Cardiac muscle cell (in vitro differentiated cells and primary cell): Measurements from ENCODE around the gene WDR55. TPM values are rescaled to one million over a fixed set of nuclear protein-coding genes. Genes with fewer than 3 reads are reported as not detected.
A peak's percentile ranks its signal among the peaks of the same experiment; 100 is the strongest.

Source experiments
- DNase-seq, 2 donors: peaks; one replicate each; pipeline versions ENCODE4 v3.0.0 to v3.0.0-alpha.2; 2010 to 2017; ENCODE audit warnings: low read depth in 1 of 2, low spot score in 1 of 2
- H3K27ac ChIP-seq: fragments of 200-600 bp; sonication (generic); 2 replicates; pipeline ENCODE4 v1.5.1; 2016
- H3K27me3 ChIP-seq: fragments of 200-600 bp; sonication (generic); 2 replicates; pipeline ENCODE4 v1.6.0; 2016; ENCODE audit warnings: control low read depth
- H3K36me3 ChIP-seq: fragments of 200-600 bp; sonication (generic); 2 replicates; pipeline ENCODE4 v1.5.1; 2016; ENCODE audit warnings: control low read depth
- H3K4me1 ChIP-seq: fragments of 200-600 bp; sonication (generic); 2 replicates; pipeline ENCODE4 v1.8.1; 2017; ENCODE audit warnings: low read depth, mild to moderate bottlenecking, mixed run types
- H3K4me3 ChIP-seq: fragments of 200-600 bp; sonication (generic); 2 replicates; pipeline ENCODE4 v1.5.1; 2016; ENCODE audit warnings: mild to moderate bottlenecking
- H3K9me3 ChIP-seq: fragments of 200-600 bp; sonication (generic); 2 replicates; pipeline ENCODE4 v1.5.1; 2017; ENCODE audit warnings: low read depth, mild to moderate bottlenecking, control low read depth
- CTCF ChIP-seq: IDR thresholded peaks from 2 replicates; pipeline ENCODE4 v1.5.1; 2012; ENCODE audit warnings: low read depth, mild to moderate bottlenecking, low read length
- polyA plus RNA-seq: library from polyadenylated mRNA; unstranded; fragments of >200 nt; fragmentation: Nextera tagmentation; extraction: Ambion mirVana; gene quantifications from 2 replicates; pipeline ENCODE4 v1.2.1, GENCODE V29; 2016
- total RNA-seq: library from RNA; depleted of rRNA; stranded (reverse); fragments of >200 nt; gene quantifications from 2 replicates; pipeline ENCODE4 v1.2.3, GENCODE V29; 2016

The WDR55 gene
- total and polyA plus RNA-seq, 2 experiments from 2014 or later: 17.7 to 23.8 TPM

GRCh38 chr5:140630292-140631035 is 34.2 kb upstream of the WDR55 start:
- Histone ChIP-seq H3K27me3 (no peaks in the 10 kb centered on the region), H3K36me3 (no peaks in the 10 kb centered on the region), H3K9me3 (no peaks in the 10 kb centered on the region), H3K4me3 (no peak overlapping the region), H3K27ac (no peak overlapping the region), H3K4me1 (no peaks in the 10 kb centered on the region)
- DNase-seq: no peak
- TF ChIP-seq CTCF: no peak

GRCh38 chr5:140631036-140631417 is 33.7 kb upstream of the WDR55 start:
- TF ChIP-seq CTCF: no peak
- Histone ChIP-seq H3K36me3 (no peaks in the 10 kb centered on the region), H3K9me3 (no peaks in the 10 kb centered on the region), H3K4me1 (no peaks in the 10 kb centered on the region), H3K27me3 (no peaks in the 10 kb centered on the region), H3K4me3 (no peak overlapping the region), H3K27ac (no peak overlapping the region)
- DNase-seq: no peak

GRCh38 chr5:140631831-140632365 is 32.8 kb upstream of the WDR55 start:
- Histone ChIP-seq H3K27ac (no peak overlapping the region), H3K36me3 (no peaks in the 10 kb centered on the region), H3K4me1 (no peaks in the 10 kb centered on the region), H3K27me3 (no peaks in the 10 kb centered on the region), H3K4me3 (no peak overlapping the region), H3K9me3 (no peaks in the 10 kb centered on the region)
- no peak for TF ChIP-seq CTCF
- DNase-seq: no peak

- H3K4me1 ChIP-seq: no peaks in the 10 kb centered on the region
- H3K4me3 ChIP-seq: no peak overlapping the region
- H3K36me3 ChIP-seq: no peaks in the 10 kb centered on the region
- TF ChIP-seq CTCF: no peak
- no peaks in the 10 kb centered on the region for H3K27me3 ChIP-seq
- H3K27ac ChIP-seq: no peak overlapping the region
- DNase-seq: peak in 1 of 2 donors; percentile 80
- no peaks in the 10 kb centered on the region for H3K9me3 ChIP-seq
Observed at GRCh38 chr5:140632366-140633020, 32.2 kb upstream of the WDR55 start.

GRCh38 chr5:140633021-140633471 is 31.7 kb upstream of the WDR55 start, which contains the start of gene CD14:
CD14 (minus strand) TSS chr5:140633175; CDS start chr5:140633071, 104 bp downstream.
- no peak for TF ChIP-seq CTCF
- Histone ChIP-seq H3K27ac (no peak within 1 kb of the TSS), H3K4me3 (no peak within 1 kb of the TSS), H3K9me3 (no peaks in the 10 kb centered on the region), H3K27me3 (no peaks in the 10 kb centered on the region), H3K36me3 (no peaks in the 10 kb centered on the region), H3K4me1 (peaks cover under 1% of the 10 kb centered on the region)
- peak in 1 of 2 donors; percentile 39 for DNase-seq
